ENCODE measurements around the gene PLCB2.

Gene PLCB2

GRCh38 chr15:40306371-40306770 is 1.4 kb downstream of the PLCB2 start:
- Histone ChIP-seq H3K4me3 (peak overlapping the region; percentile 55 to 83 (median 66)), H4K20me1 (peaks cover 0 to 54% (median 18%) of the 10 kb centered on the region in 11 experiments; a peak in 12 of 22 replicates), H3K36me3 (peaks cover 19 to 44% (median 32%) of the 10 kb centered on the region in 11 experiments; a peak in 21 of 22 replicates), H3K4me1 (peaks cover 53 to 90% (median 73%) of the 10 kb centered on the region in 10 experiments), H3K9ac (peak overlapping the region; percentile 79 to 90 (median 85)), H3K27me3 (no peaks in the 10 kb centered on the region), H3K4me2 (peak overlapping the region; percentile 91 to 100 (median 98)), H3K27ac (peak overlapping the region; percentile 56 to 94 (median 91); a peak in 20 of 22 replicates), H3K9me3 (replicated peaks in 1 of 11) (peaks cover 0 to 12% (median 0%) of the 10 kb centered on the region in 11 experiments; a peak in 7 of 22 replicates)
- TF ChIP-seq Cebpa-rat (IDR thresholded peaks at IDR 0.05), result no peak

- TF ChIP-seq Cebpa-rat (IDR thresholded peaks at IDR 0.05), result no peak
- peaks cover 30 to 55% (median 43%) of the 10 kb centered on the region in 11 experiments for H3K36me3 ChIP-seq
- no peak overlapping the region for H3K27ac ChIP-seq
- H3K4me1 ChIP-seq, result peaks cover 59 to 91% (median 71%) of the 10 kb centered on the region in 10 experiments
- H3K27me3 ChIP-seq, result no peaks in the 10 kb centered on the region
- H3K4me3 ChIP-seq, result peak overlapping the region in 3 of 10 experiments; percentile 66 to 83 (median 81); a peak in 6 of 20 replicates
- peak overlapping the region in 9 of 11 experiments; percentile 91 to 100 (median 98); a peak in 16 of 22 replicates for H3K4me2 ChIP-seq
- peak overlapping the region in 1 of 11 experiments; percentile 35; a peak in 2 of 22 replicates for H3K9ac ChIP-seq
- peaks cover 0 to 23% (median 10%) of the 10 kb centered on the region in 11 experiments; a peak in 18 of 22 replicates for H3K9me3 ChIP-seq (replicated peaks in 1 of 11)
- peaks cover 0 to 63% (median 18%) of the 10 kb centered on the region in 11 experiments; a peak in 12 of 22 replicates for H4K20me1 ChIP-seq
Measured at GRCh38 chr15:40305281-40305680, 2.5 kb downstream of the PLCB2 start.

- H3K27me3 ChIP-seq, result no peaks in the 10 kb centered on the region
- peaks cover 44 to 74% (median 54%) of the 10 kb centered on the region in 10 experiments for H3K4me1 ChIP-seq
- peak overlapping the region in 5 of 11 experiments; percentile 35 to 100 (median 97); a peak in 6 of 22 replicates for H3K4me2 ChIP-seq
- no peak for TF ChIP-seq Cebpa-rat (IDR thresholded peaks at IDR 0.05)
- H3K4me3 ChIP-seq, result no peak overlapping the region
- no peak overlapping the region for H3K9ac ChIP-seq
- H4K20me1 ChIP-seq, result peaks cover 0 to 80% (median 18%) of the 10 kb centered on the region in 11 experiments; a peak in 12 of 22 replicates
- H3K36me3 ChIP-seq, result peaks cover 41 to 72% (median 60%) of the 10 kb centered on the region in 11 experiments
- H3K27ac ChIP-seq, result no peak overlapping the region
- peaks cover 0 to 32% (median 19%) of the 10 kb centered on the region in 11 experiments; a peak in 18 of 22 replicates for H3K9me3 ChIP-seq (replicated peaks in 1 of 11)
Measured at GRCh38 chr15:40303576-40303975, 4.2 kb downstream of the PLCB2 start.

- Histone ChIP-seq H3K4me1 (peaks cover 38 to 69% (median 48%) of the 10 kb centered on the region in 10 experiments), H4K20me1 (peaks cover 0 to 86% (median 18%) of the 10 kb centered on the region in 11 experiments; a peak in 12 of 22 replicates), H3K9ac (no peak overlapping the region), H3K4me2 (peak overlapping the region in 4 of 11 experiments; percentile 57 to 100 (median 95); a peak in 4 of 22 replicates), H3K27me3 (no peaks in the 10 kb centered on the region), H3K36me3 (peaks cover 47 to 78% (median 66%) of the 10 kb centered on the region in 11 experiments), H3K4me3 (no peak overlapping the region), H3K9me3 (replicated peaks in 1 of 11) (peaks cover 0 to 32% (median 19%) of the 10 kb centered on the region in 11 experiments; a peak in 18 of 22 replicates), H3K27ac (no peak overlapping the region)
- TF ChIP-seq Cebpa-rat (IDR thresholded peaks at IDR 0.05), result no peak
Measured at GRCh38 chr15:40302981-40303380, 4.8 kb downstream of the PLCB2 start.

- Histone ChIP-seq H4K20me1 (peaks cover 0 to 92% (median 18%) of the 10 kb centered on the region in 11 experiments; a peak in 12 of 22 replicates), H3K9ac (no peak overlapping the region), H3K36me3 (peaks cover 49 to 84% (median 72%) of the 10 kb centered on the region in 11 experiments), H3K4me1 (peaks cover 34 to 74% (median 46%) of the 10 kb centered on the region in 10 experiments), H3K9me3 (replicated peaks in 1 of 11) (peaks cover 0 to 32% (median 19%) of the 10 kb centered on the region in 11 experiments; a peak in 18 of 22 replicates), H3K4me2 (peak overlapping the region in 7 of 11 experiments; percentile 54 to 91 (median 57); a peak in 12 of 22 replicates), H3K4me3 (no peak overlapping the region), H3K27ac (no peak overlapping the region), H3K27me3 (no peaks in the 10 kb centered on the region)
- TF ChIP-seq Cebpa-rat (IDR thresholded peaks at IDR 0.05), result no peak
Measured at GRCh38 chr15:40302288-40302886, 5.3 kb downstream of the PLCB2 start.

GRCh38 chr15:40301467-40302179 is 6.1 kb downstream of the PLCB2 start:
- H3K9me3 ChIP-seq (replicated peaks in 1 of 11), result peaks cover 0 to 32% (median 19%) of the 10 kb centered on the region in 11 experiments; a peak in 18 of 22 replicates
- H3K4me1 ChIP-seq, result peaks cover 26 to 76% (median 41%) of the 10 kb centered on the region in 10 experiments
- H3K36me3 ChIP-seq, result peaks cover 49 to 92% (median 75%) of the 10 kb centered on the region in 11 experiments
- H3K9ac ChIP-seq, result no peak overlapping the region
- peaks cover 0 to 100% (median 18%) of the 10 kb centered on the region in 11 experiments; a peak in 12 of 22 replicates for H4K20me1 ChIP-seq
- H3K4me3 ChIP-seq, result peak overlapping the region in 2 of 10 experiments; percentile 7 to 15; a peak in 1 of 20 replicates
- peak overlapping the region; percentile 35 to 91 (median 56) for H3K4me2 ChIP-seq
- H3K27me3 ChIP-seq, result no peaks in the 10 kb centered on the region
- H3K27ac ChIP-seq, result no peak overlapping the region
- TF ChIP-seq Cebpa-rat (IDR thresholded peaks at IDR 0.05), result no peak

GRCh38 chr15:40300771-40301170 is 7.0 kb downstream of the PLCB2 start:
- peaks cover 0 to 100% (median 14%) of the 10 kb centered on the region in 11 experiments; a peak in 12 of 22 replicates for H4K20me1 ChIP-seq
- no peak overlapping the region for H3K4me3 ChIP-seq
- H3K27ac ChIP-seq, result no peak overlapping the region
- no peak for TF ChIP-seq Cebpa-rat (IDR thresholded peaks at IDR 0.05)
- H3K27me3 ChIP-seq, result no peaks in the 10 kb centered on the region
- H3K4me1 ChIP-seq, result peaks cover 19 to 76% (median 41%) of the 10 kb centered on the region in 10 experiments
- H3K36me3 ChIP-seq, result peaks cover 49 to 100% (median 76%) of the 10 kb centered on the region in 11 experiments
- 0 out of 22 replicates have a peak overlapping the region, but pooled peaks of 1 of the 11 experiments have one; percentile 19 for H3K9ac ChIP-seq
- peaks cover 0 to 32% (median 19%) of the 10 kb centered on the region in 11 experiments; a peak in 18 of 22 replicates for H3K9me3 ChIP-seq (replicated peaks in 1 of 11)
- H3K4me2 ChIP-seq, result peak overlapping the region; percentile 35 to 91 (median 56); a peak in 14 of 22 replicates

- no peak overlapping the region for H3K9ac ChIP-seq
- peaks cover 0 to 100% (median 14%) of the 10 kb centered on the region in 11 experiments; a peak in 12 of 22 replicates for H4K20me1 ChIP-seq
- peaks cover 49 to 100% (median 81%) of the 10 kb centered on the region in 11 experiments for H3K36me3 ChIP-seq
- H3K27ac ChIP-seq, result no peak overlapping the region
- no peak for TF ChIP-seq Cebpa-rat (IDR thresholded peaks at IDR 0.05)
- peaks cover 15 to 76% (median 40%) of the 10 kb centered on the region in 10 experiments for H3K4me1 ChIP-seq
- H3K4me2 ChIP-seq, result peak overlapping the region in 1 of 11 experiments; percentile 91; a peak in 1 of 22 replicates
- peaks cover 0 to 32% (median 19%) of the 10 kb centered on the region in 11 experiments; a peak in 18 of 22 replicates for H3K9me3 ChIP-seq (replicated peaks in 1 of 11)
- no peaks in the 10 kb centered on the region for H3K27me3 ChIP-seq
- H3K4me3 ChIP-seq, result no peak overlapping the region
Measured at GRCh38 chr15:40300367-40300766, 7.4 kb downstream of the PLCB2 start.
